Osteoblast (primary cell): ENCODE results near the gene SDHA. TPM values are rescaled to one million over a fixed set of nuclear protein-coding genes. Genes with fewer than 3 reads are reported as not detected.
"Not testable (repeated sequence)": the region's sequence is repeated elsewhere in the genome, so short reads cannot be mapped to it uniquely, and the experiment has no call there.

Experiments used
- DNase-seq: peaks from one replicate; pipeline ENCODE4 v3.0.0; 2011; ENCODE audit warnings: low spot score, mixed read lengths; ENCODE audit not compliant: insufficient read length; ENCODE audit errors: missing footprints
- H2AFZ ChIP-seq: 2 replicates; pipeline ENCODE4 v1.6.0; 2011; ENCODE audit warnings: mild to moderate bottlenecking, low read length
- H3K27ac ChIP-seq: 2 replicates; pipeline ENCODE4 v1.5.1; 2011; ENCODE audit warnings: mild to moderate bottlenecking, low read depth, low read length, moderate library complexity
- H3K27me3 ChIP-seq: 2 replicates; pipeline ENCODE4 v1.6.0; 2012; ENCODE audit warnings: mild to moderate bottlenecking, control low read depth, inconsistent platforms, low read length, moderate library complexity; ENCODE audit not compliant: insufficient read depth
- H3K36me3 ChIP-seq: 2 replicates; pipeline ENCODE4 v1.5.1; 2011; ENCODE audit warnings: mild to moderate bottlenecking, low read length, control low read depth, moderate library complexity; ENCODE audit not compliant: insufficient read depth
- H3K4me1 ChIP-seq: 2 replicates; pipeline ENCODE4 v1.5.1; 2011; ENCODE audit warnings: mild to moderate bottlenecking, low read length, control low read depth, moderate library complexity; ENCODE audit not compliant: insufficient read depth
- H3K4me2 ChIP-seq: 2 replicates; pipeline ENCODE4 v1.6.0; 2011; ENCODE audit warnings: mild to moderate bottlenecking, low read length; ENCODE audit not compliant: insufficient read depth
- H3K4me3 ChIP-seq: fragments of 200-600 bp; sonication (generic); 3 replicates; pipeline ENCODE4 v1.5.1; 2012; ENCODE audit warnings: mild to moderate bottlenecking, low read length, inconsistent platforms; ENCODE audit not compliant: insufficient read depth
- H3K79me2 ChIP-seq: 2 replicates; pipeline ENCODE4 v1.6.0; 2012; ENCODE audit warnings: mild to moderate bottlenecking, low read length, control low read depth, inconsistent platforms; ENCODE audit not compliant: insufficient read depth
- H3K9me3 ChIP-seq: 2 replicates; pipeline ENCODE4 v1.5.1; 2011; ENCODE audit warnings: low read depth, low read length, control low read depth
- H4K20me1 ChIP-seq: 2 replicates; pipeline ENCODE4 v1.6.0; 2012; ENCODE audit warnings: mild to moderate bottlenecking, low read length, control low read depth; ENCODE audit not compliant: insufficient read depth
- CTCF ChIP-seq: IDR thresholded peaks from 2 replicates; pipeline ENCODE4 v1.5.1; 2011; ENCODE audit warnings: mild to moderate bottlenecking, low read depth, low read length, moderate library complexity; ENCODE audit errors: extremely low read depth
- total RNA-seq: library from RNA; depleted of rRNA; stranded (reverse); fragments of >200 nt; gene quantifications from 2 replicates; pipeline ENCODE4 v1.2.3, GENCODE V29; 2012

Gene SDHA
- total RNA-seq, 1 donor = 83.6 TPM

GRCh38 chr5:302966-303365, 84.8 kb downstream of the SDHA start:
- H3K9me3 ChIP-seq = no peaks in the 10 kb centered on the region
- peaks cover 46% of the 10 kb centered on the region for H4K20me1 ChIP-seq
- no peaks in the 10 kb centered on the region for H3K27me3 ChIP-seq
- peaks cover 7% of the 10 kb centered on the region for H3K36me3 ChIP-seq
- H3K4me1 ChIP-seq = no peaks in the 10 kb centered on the region
- H3K27ac ChIP-seq = no peak overlapping the region
- H3K4me2 ChIP-seq = no peak overlapping the region
- peaks cover 47% of the 10 kb centered on the region for H3K79me2 ChIP-seq
- no peak for TF ChIP-seq CTCF
- no peak overlapping the region for H3K4me3 ChIP-seq
- DNase-seq = no peak
- H2AFZ ChIP-seq = no peak overlapping the region

GRCh38 chr5:303741-304140, 85.6 kb downstream of the SDHA start:
- not testable (repeated sequence) for H2AFZ ChIP-seq, H3K4me2 ChIP-seq, H3K9me3 ChIP-seq, DNase-seq, H3K4me3 ChIP-seq, H3K27ac ChIP-seq, H3K4me1 ChIP-seq, H3K36me3 ChIP-seq, H3K27me3 ChIP-seq
- Histone ChIP-seq H3K79me2 (peaks cover 45% of the 10 kb centered on the region), H4K20me1 (peaks cover 44% of the 10 kb centered on the region)

- Histone ChIP-seq H3K36me3 (peaks cover 7% of the 10 kb centered on the region), H3K4me2 (no peak overlapping the region), H2AFZ (no peak overlapping the region), H4K20me1 (peaks cover 53% of the 10 kb centered on the region), H3K9me3 (no peaks in the 10 kb centered on the region), H3K27ac (no peak overlapping the region), H3K4me3 (no peak overlapping the region), H3K79me2 (peaks cover 51% of the 10 kb centered on the region), H3K27me3 (no peaks in the 10 kb centered on the region), H3K4me1 (no peaks in the 10 kb centered on the region)
- no peak for DNase-seq
- no peak for TF ChIP-seq CTCF
Observed at GRCh38 chr5:305050-305449, 86.9 kb downstream of the SDHA start.

- Histone ChIP-seq H3K4me2 (no peak overlapping the region), H3K36me3 (peaks cover 7% of the 10 kb centered on the region), H3K4me1 (peaks cover 3% of the 10 kb centered on the region), H3K79me2 (peaks cover 54% of the 10 kb centered on the region), H4K20me1 (peaks cover 57% of the 10 kb centered on the region), H3K27me3 (no peaks in the 10 kb centered on the region), H3K9me3 (no peaks in the 10 kb centered on the region), H2AFZ (no peak overlapping the region), H3K4me3 (no peak overlapping the region), H3K27ac (no peak overlapping the region)
- no peak for TF ChIP-seq CTCF
- DNase-seq = no peak
Observed at GRCh38 chr5:305459-305858, 87.3 kb downstream of the SDHA start.
